Osteocyte (in vitro differentiated cells): ENCODE measurements around the gene OR1J2. TPM values are rescaled to one million over a fixed set of nuclear protein-coding genes. Genes with fewer than 3 reads are reported as not detected.

Experiments used
- DNase-seq: peaks from one replicate; pipeline ENCODE4 v3.0.0; 2021; ENCODE audit warnings: mixed read lengths; ENCODE audit not compliant: unreplicated experiment; ENCODE audit errors: extremely low spot score
- H3K27ac Mint-ChIP-seq: one replicate; pipeline ENCODE4 v1.8.0; 2021; ENCODE audit warnings: mild to moderate bottlenecking, mixed read lengths; ENCODE audit not compliant: unreplicated experiment
- H3K27me3 Mint-ChIP-seq: one replicate; pipeline ENCODE4 v1.8.0; 2021; ENCODE audit warnings: mixed read lengths; ENCODE audit not compliant: unreplicated experiment
- H3K36me3 Mint-ChIP-seq: one replicate; pipeline ENCODE4 v1.8.0; 2021; ENCODE audit warnings: mixed read lengths; ENCODE audit not compliant: unreplicated experiment
- H3K4me1 Mint-ChIP-seq: one replicate; pipeline ENCODE4 v1.8.0; 2021; ENCODE audit warnings: mixed read lengths; ENCODE audit not compliant: unreplicated experiment
- H3K4me3 Mint-ChIP-seq: one replicate; pipeline ENCODE4 v1.8.0; 2021; ENCODE audit warnings: mild to moderate bottlenecking, moderate library complexity, mixed read lengths; ENCODE audit not compliant: unreplicated experiment
- H3K9me3 Mint-ChIP-seq: one replicate; pipeline ENCODE4 v1.8.0; 2021; ENCODE audit warnings: mixed read lengths; ENCODE audit not compliant: unreplicated experiment
- total RNA-seq: library from RNA; stranded (reverse); gene quantifications from 2 replicates; pipeline ENCODE4 v1.2.1, GENCODE V29; 2021
- TF ChIP-seq, protein P1 (sequence below): fragments of 200-600 bp; sonication (generic); IDR thresholded peaks from 2 replicates; pipeline ENCODE4 v1.5.0; 2021; ENCODE audit warnings: antibody characterized with exemption, mild to moderate bottlenecking, moderate library complexity

The OR1J2 gene
- total RNA-seq, 1 donor from 2014 or later: not detected

DNA sequence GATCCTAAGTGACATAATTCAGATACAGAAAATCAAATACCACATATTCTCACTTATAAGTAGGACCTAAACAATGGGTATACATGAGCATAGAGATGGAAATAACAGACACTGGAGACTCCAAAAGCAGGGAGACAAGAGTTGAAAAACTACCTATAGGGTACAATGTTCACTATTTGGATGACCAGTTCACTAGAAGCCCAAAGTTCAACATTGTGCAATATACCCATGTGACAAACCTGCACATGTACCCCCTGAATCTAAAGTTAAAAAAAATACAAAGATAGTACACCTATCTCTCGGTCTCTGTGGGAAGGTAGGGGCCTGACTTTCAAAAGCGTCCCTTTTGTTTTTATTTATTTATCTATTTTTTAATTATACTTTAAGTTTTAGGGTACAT is 28.2 kb downstream of the OR1J2 start:
- Mint-ChIP-seq H3K4me1 (no peaks in the 10 kb centered on the region), H3K27ac (no peak overlapping the region), H3K9me3 (peaks cover 6% of the 10 kb centered on the region), H3K4me3 (no peak overlapping the region), H3K27me3 (peaks cover 8% of the 10 kb centered on the region), H3K36me3 (no peaks in the 10 kb centered on the region)
- TF ChIP-seq, protein P1, sequence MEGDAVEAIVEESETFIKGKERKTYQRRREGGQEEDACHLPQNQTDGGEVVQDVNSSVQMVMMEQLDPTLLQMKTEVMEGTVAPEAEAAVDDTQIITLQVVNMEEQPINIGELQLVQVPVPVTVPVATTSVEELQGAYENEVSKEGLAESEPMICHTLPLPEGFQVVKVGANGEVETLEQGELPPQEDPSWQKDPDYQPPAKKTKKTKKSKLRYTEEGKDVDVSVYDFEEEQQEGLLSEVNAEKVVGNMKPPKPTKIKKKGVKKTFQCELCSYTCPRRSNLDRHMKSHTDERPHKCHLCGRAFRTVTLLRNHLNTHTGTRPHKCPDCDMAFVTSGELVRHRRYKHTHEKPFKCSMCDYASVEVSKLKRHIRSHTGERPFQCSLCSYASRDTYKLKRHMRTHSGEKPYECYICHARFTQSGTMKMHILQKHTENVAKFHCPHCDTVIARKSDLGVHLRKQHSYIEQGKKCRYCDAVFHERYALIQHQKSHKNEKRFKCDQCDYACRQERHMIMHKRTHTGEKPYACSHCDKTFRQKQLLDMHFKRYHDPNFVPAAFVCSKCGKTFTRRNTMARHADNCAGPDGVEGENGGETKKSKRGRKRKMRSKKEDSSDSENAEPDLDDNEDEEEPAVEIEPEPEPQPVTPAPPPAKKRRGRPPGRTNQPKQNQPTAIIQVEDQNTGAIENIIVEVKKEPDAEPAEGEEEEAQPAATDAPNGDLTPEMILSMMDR: no peak
- DNase-seq: no peak

DNA sequence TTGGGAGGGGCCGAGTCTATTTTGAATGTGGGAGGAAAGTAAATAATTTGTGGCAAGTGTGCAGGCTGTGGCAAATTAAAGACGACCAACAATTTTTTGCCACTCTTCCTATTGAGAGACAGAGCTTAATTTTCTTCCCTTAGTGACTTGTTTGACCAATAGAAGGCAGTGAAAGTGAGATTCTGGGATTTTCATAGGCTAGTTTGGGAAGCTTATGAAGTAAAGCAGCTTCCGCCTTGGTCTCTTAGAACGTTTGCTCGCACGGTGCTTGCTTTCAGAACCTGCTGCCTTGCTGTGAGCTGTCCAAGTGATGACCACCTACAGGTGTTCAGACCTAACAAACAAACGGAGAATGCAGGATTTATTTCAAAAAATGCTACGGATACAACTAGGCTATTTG is 35.6 kb downstream of the OR1J2 start:
- H3K4me3 Mint-ChIP-seq: no peak overlapping the region
- H3K36me3 Mint-ChIP-seq: no peaks in the 10 kb centered on the region
- H3K27ac Mint-ChIP-seq: no peak overlapping the region
- DNase-seq: no peak
- H3K27me3 Mint-ChIP-seq: peaks cover 14% of the 10 kb centered on the region
- H3K4me1 Mint-ChIP-seq: no peaks in the 10 kb centered on the region
- H3K9me3 Mint-ChIP-seq: no peaks in the 10 kb centered on the region
- TF ChIP-seq, protein P1: no peak

DNA sequence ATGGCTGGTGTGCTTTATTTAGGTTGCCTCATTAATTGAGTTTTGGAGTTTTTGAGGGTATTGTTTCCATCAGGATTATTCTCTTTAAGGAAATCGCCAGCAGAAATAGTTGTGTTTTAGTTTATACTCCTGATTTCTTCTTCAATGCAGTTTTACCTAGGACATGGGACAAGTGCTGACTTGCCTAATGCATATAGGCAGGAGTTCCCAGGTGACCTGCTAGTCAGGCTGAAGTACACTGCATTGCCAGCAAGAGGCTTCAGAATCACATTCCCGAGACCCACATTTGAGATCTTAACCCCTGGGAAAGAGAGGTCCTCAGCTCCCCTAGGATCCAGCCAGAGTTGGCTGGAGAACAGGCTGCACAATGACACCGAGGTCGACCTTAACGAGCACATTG is 40.8 kb downstream of the OR1J2 start:
- DNase-seq: no peak
- Mint-ChIP-seq H3K36me3 (no peaks in the 10 kb centered on the region), H3K27ac (no peak overlapping the region), H3K9me3 (no peaks in the 10 kb centered on the region), H3K27me3 (peaks cover 20% of the 10 kb centered on the region), H3K4me1 (no peaks in the 10 kb centered on the region), H3K4me3 (no peak overlapping the region)
- TF ChIP-seq, protein P1: no peak

DNA sequence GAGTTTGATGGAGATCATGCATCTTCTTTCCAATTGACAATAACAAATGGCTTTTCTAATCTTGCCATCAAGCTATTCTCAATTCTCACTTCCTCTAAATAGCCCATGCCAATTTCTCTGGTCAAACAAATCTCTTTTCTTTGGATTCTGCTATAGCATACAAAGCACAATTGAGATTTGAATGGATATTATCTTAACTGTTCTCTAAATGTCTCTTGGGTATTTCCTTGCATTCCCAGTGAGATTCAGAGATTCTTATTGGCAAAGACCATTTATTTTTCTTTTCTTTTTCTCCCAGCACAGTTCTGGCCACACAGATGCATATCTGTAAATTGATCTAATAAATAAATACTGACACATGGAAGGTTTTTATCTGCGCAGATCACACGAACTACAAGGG is 42.2 kb downstream of the OR1J2 start, which contains the start of gene OR1N2:
TSS of gene OR1N2 (plus strand) at position 301 of the 400 bp plus-strand sequence. CDS start 100 bp downstream, outside the sequence.
- no peak within 1 kb of the TSS for H3K4me3 Mint-ChIP-seq
- no peak for DNase-seq
- H3K27ac Mint-ChIP-seq: no peak within 1 kb of the TSS
- TF ChIP-seq, protein P1: no peak
- H3K36me3 Mint-ChIP-seq: no peaks in the 10 kb centered on the region
- peaks cover 20% of the 10 kb centered on the region for H3K27me3 Mint-ChIP-seq
- H3K9me3 Mint-ChIP-seq: no peaks in the 10 kb centered on the region
- no peaks in the 10 kb centered on the region for H3K4me1 Mint-ChIP-seq

Other genes with a start within 250 kb of the OR1J2 start
- 23.2 and 24.2 TPM in 2 replicates for gene RBM18, start 246.0 kb upstream of the OR1J2 start, total RNA-seq
- gene MRRF, start 245.9 kb upstream of the OR1J2 start, total RNA-seq: 26.0 and 26.6 TPM in 2 replicates
- 2.5 and 3.1 TPM in 2 replicates for gene PTGS1, start 139.8 kb upstream of the OR1J2 start, total RNA-seq
- not detected in 2 replicates for gene OR1J1, start 32.9 kb upstream of the OR1J2 start, total RNA-seq
- gene OR1J4, start 8.3 kb downstream of the OR1J2 start, total RNA-seq: not detected in 2 replicates
- not detected in 2 replicates for gene OR1N1, start 16.5 kb downstream of the OR1J2 start, total RNA-seq
- not detected in 2 replicates for gene OR1N2, start 42.3 kb downstream of the OR1J2 start, total RNA-seq
- not detected in 2 replicates for gene OR1L8, start 72.6 kb downstream of the OR1J2 start, total RNA-seq
- gene OR1Q1, start 103.9 kb downstream of the OR1J2 start, total RNA-seq: not detected in 2 replicates
- not detected in 2 replicates for gene OR1B1, start 146.8 kb downstream of the OR1J2 start, total RNA-seq
- not detected in 2 replicates for gene OR1L1, start 150.9 kb downstream of the OR1J2 start, total RNA-seq
- not detected in 2 replicates for gene OR1L3, start 164.3 kb downstream of the OR1J2 start, total RNA-seq
- not detected in 2 replicates for gene OR1L4, start 213.2 kb downstream of the OR1J2 start, total RNA-seq
- gene OR1L6, start 231.5 kb downstream of the OR1J2 start, total RNA-seq: not detected in 2 replicates